ENCODE results near the gene FUT2.

The FUT2 gene

GRCh38 chr19:48752496-48753365 lies 57.0 kb downstream of the FUT2 start, which contains the start of gene FUT1:
FUT1 (minus strand) TSS chr19:48752641; CDS start chr19:48751281, 1,360 bp downstream.
- peak; percentile 79 for DNase-seq

- DNase-seq, result no peak
Observed at GRCh38 chr19:48755084-48755641, 59.4 kb downstream of the FUT2 start, which contains the start of gene FGF21. FGF21 (plus strand) TSS chr19:48755524; CDS start chr19:48756237, 713 bp downstream.

Measured in NCI-H1048 (cell line).